ENCODE measurements around the gene THADA. TPM values are rescaled to one million over a fixed set of nuclear protein-coding genes. Genes with fewer than 3 reads are reported as not detected.
A peak's percentile ranks its signal among the peaks of the same experiment; 100 is the strongest.

THADA gene
- total and polyA plus RNA-seq, 8 donors = 32.9 to 42.7 (median 37.2) TPM

DNA sequence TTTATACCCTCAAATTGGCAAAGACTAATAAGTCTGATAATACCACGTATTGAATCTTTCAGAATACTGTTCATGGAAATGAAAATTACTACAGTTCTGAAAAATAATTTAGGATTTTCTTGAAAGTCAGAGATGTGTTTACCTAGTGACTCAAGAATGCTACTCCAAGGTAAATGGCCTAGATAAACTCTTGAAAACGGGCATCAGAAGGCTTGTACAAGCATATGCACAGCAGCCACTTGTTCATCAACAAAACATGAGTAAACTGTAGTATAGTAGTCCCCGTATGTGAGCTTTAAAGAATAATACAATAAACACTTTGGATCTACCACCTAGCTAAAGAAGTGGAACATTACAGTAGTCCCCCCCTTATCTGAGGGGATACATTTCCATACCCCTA, 157.5 kb downstream of the THADA start:
- Histone ChIP-seq H3K4me1 (peaks cover 0 to 8% of the 10 kb centered on the region in 2 donors), H3K36me3 (peaks cover 0 to 6% of the 10 kb centered on the region in 2 donors), H3K4me3 (no peak overlapping the region), H3K9me3 (no peaks in the 10 kb centered on the region), H3K27me3 (no peaks in the 10 kb centered on the region), H3K27ac (peak overlapping the region in 1 of 2 donors; percentile 50)
- peak; percentile 61 for ATAC-seq
- TF ChIP-seq, protein P1, sequence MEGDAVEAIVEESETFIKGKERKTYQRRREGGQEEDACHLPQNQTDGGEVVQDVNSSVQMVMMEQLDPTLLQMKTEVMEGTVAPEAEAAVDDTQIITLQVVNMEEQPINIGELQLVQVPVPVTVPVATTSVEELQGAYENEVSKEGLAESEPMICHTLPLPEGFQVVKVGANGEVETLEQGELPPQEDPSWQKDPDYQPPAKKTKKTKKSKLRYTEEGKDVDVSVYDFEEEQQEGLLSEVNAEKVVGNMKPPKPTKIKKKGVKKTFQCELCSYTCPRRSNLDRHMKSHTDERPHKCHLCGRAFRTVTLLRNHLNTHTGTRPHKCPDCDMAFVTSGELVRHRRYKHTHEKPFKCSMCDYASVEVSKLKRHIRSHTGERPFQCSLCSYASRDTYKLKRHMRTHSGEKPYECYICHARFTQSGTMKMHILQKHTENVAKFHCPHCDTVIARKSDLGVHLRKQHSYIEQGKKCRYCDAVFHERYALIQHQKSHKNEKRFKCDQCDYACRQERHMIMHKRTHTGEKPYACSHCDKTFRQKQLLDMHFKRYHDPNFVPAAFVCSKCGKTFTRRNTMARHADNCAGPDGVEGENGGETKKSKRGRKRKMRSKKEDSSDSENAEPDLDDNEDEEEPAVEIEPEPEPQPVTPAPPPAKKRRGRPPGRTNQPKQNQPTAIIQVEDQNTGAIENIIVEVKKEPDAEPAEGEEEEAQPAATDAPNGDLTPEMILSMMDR (IDR thresholded peaks at IDR 0.05) = no peak
- intact Hi-C loops (cut with DNase I) = no loop called here
- DNase-seq = no peak

DNA sequence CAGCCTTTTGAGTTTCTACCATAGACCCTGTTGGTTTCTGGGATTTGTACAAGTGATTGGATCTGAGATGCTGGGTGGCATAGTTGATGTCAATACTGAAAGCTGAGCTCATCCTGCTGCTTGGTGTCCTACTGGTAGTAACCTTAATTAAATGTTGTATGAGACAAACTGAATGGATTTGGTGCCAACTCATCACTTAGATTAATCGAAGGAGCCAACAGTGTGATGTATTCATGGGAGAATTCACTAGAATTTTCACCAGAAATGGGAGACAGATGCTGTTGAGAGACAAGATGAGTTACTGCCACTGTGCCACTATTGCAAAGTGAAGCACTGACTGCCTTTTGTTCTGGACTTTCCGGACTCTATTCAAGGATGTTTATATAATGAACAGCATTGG, 158.5 kb downstream of the THADA start:
- intact Hi-C loops (cut with DNase I) = no loop called here
- TF ChIP-seq, protein P1 (IDR thresholded peaks at IDR 0.05) = no peak

DNA sequence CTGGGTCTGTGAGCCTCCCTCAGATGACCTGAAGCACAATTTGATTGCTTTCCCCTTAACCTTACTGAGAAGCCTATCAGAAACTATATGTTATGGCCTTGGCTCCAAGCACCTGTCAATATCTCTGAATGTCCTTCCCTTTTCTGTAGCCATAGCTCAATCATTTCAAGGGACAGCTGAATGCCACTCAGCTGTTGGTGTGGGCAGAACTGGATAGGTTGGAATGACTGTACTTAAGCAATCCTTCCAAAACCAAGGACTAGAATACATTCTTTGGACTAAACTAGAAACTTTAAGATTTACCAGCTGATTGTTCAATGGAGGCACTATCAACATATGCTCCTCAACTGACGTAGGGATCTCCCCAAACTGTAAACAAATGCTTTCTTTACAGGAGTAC, 159.4 kb downstream of the THADA start:
- H3K4me1 ChIP-seq = peaks cover 0 to 8% of the 10 kb centered on the region in 2 donors
- no peak overlapping the region for H3K27ac ChIP-seq
- H3K27me3 ChIP-seq = no peaks in the 10 kb centered on the region
- DNase-seq (no peak), ATAC-seq (no peak)
- intact Hi-C loops (cut with DNase I) = no loop called here
- TF ChIP-seq, protein P1 (IDR thresholded peaks at IDR 0.05) = no peak
- peaks cover 0 to 6% of the 10 kb centered on the region in 2 donors for H3K36me3 ChIP-seq
- no peak overlapping the region for H3K4me3 ChIP-seq
- H3K9me3 ChIP-seq = no peaks in the 10 kb centered on the region

More for the DNA sequence above, 158.5 kb downstream of the THADA start:
- H3K4me3 ChIP-seq = no peak overlapping the region
- H3K9me3 ChIP-seq = no peaks in the 10 kb centered on the region
- no peak for ATAC-seq
- no peak overlapping the region for H3K27ac ChIP-seq
- DNase-seq = no peak
- H3K36me3 ChIP-seq = peaks cover 0 to 6% of the 10 kb centered on the region in 2 donors
- no peaks in the 10 kb centered on the region for H3K27me3 ChIP-seq
- H3K4me1 ChIP-seq = peaks cover 0 to 8% of the 10 kb centered on the region in 2 donors

DNA sequence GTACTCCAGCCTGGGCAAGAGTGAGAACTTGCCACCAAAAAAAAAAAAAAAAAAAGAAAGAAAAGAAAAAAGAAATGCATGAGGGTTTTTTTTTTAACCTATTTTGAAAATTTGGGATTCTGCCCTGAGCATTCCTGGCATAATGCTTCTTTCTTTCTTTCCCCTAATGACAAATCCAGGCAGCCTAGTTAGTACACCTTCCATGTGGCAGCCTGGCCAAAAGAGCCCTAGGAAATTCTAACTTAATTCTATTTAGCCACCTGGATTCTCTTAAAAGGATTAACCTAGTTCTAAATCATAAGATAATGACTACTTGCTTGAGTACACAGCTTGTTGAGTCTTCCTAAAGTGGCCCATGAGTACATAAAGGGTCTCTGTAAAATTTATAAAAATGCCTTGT, 160.1 kb downstream of the THADA start:
- DNase-seq = no peak
- Histone ChIP-seq H3K27me3 (no peaks in the 10 kb centered on the region), H3K4me3 (no peak overlapping the region), H3K9me3 (no peaks in the 10 kb centered on the region), H3K27ac (no peak overlapping the region), H3K36me3 (peaks cover 0 to 6% of the 10 kb centered on the region in 2 donors), H3K4me1 (peaks cover 0 to 8% of the 10 kb centered on the region in 2 donors)
- intact Hi-C loops (cut with DNase I) = no loop called here
- TF ChIP-seq, protein P1 (IDR thresholded peaks at IDR 0.05) = no peak
- no peak for ATAC-seq

DNA sequence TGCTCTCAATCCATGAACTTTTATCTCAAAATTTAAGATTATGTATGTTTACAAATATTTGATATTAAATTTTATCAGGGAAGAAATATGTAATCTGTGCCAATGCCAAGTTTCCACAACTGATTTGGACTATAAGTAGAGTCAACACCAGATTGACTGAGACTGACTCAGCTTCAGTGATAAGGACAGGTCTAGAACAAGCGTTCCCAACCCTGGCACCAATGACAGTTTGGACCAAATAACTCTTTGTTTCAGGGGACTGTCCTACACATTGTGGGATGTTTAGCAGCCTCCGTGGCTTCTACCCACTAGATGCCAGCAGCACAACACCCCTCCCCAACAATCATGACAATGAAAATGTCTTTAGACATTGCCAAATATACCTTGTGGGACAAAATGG, 165.3 kb downstream of the THADA start:
- Histone ChIP-seq H3K9me3 (no peaks in the 10 kb centered on the region), H3K27me3 (no peaks in the 10 kb centered on the region), H3K4me1 (peaks cover 7 to 18% of the 10 kb centered on the region in 2 donors), H3K36me3 (peaks cover 0 to 14% of the 10 kb centered on the region in 2 donors), H3K27ac (no peak overlapping the region), H3K4me3 (no peak overlapping the region)
- ATAC-seq (peak; percentile 56), DNase-seq (no peak)
- intact Hi-C loops (cut with DNase I) = no loop called here
- TF ChIP-seq, protein P1 (IDR thresholded peaks at IDR 0.05) = no peak
